Fibroblast of lung (primary cell): ENCODE measurements around the gene NCKAP5.

Source experiments
- CTCF ChIP-seq, 2 donors: IDR thresholded peaks in 1 of 2; conservative IDR thresholded peaks in 1 of 2; 1 replicate in 1 of 2; 2 replicates in 1 of 2; pipeline ENCODE4 v1.5.1; 2011 to 2012; ENCODE audit warnings: low read length in 2 of 2, control low read depth in 1 of 2, inconsistent platforms in 1 of 2, low read depth in 1 of 2, mild to moderate bottlenecking in 1 of 2
- EZH2 ChIP-seq: IDR thresholded peaks from 2 replicates; pipeline ENCODE4 v1.5.1; 2012; ENCODE audit warnings: low read length, control low read depth, mild to moderate bottlenecking; ENCODE audit errors: missing control alignments

GRCh38 chr2:132627536-132627935 is 940.7 kb downstream of the NCKAP5 start:
- TF ChIP-seq CTCF (conservative IDR thresholded peaks at IDR 0.05 in 1 of 2, IDR thresholded peaks at IDR 0.05 in 1 of 2; ENCODE audit: low read depth in 1 of 2, low read length in 2 of 2) (no peak), EZH2 (no peak)
